Measurements from ENCODE around the gene SLC39A1. TPM values are rescaled to one million over a fixed set of nuclear protein-coding genes. Genes with fewer than 3 reads are reported as not detected.

The SLC39A1 gene
- total and polyA plus RNA-seq, 9 of the 15 experiments (the other 6 are each of a cell fraction or from before 2014, with no cell fraction given), result 9.9 to 81.1 (median 62.7) TPM

DNA sequence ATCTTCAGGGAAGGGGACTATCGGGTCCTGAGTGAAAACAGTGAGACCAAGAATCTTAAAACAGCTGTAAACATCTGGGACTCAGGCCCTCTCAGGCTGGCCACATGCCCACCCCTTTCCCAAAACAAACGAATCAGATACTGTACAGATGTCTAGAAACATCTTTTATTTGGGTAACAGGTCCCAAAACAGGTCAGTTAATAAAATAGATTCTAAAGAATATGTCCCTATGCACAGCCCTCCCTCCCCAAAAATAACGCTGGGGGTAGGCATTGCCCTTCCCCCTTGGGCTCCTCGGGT, 4.4 kb downstream of the SLC39A1 start:
- intact Hi-C loops (cut with micrococcal nuclease), result no loop called here
- Histone ChIP-seq H3K27me3 (ENCODE audit: control insufficient read depth in 2 of 2, insufficient read depth in 2 of 2, low read length in 2 of 2) (no peaks in the 10 kb centered on the region), H3K27ac (ENCODE audit: extremely low read depth, low read depth, low read length) (peak overlapping the region; percentile 55), H3K79me2 (ENCODE audit: control insufficient read depth, insufficient read depth, low read length) (peaks cover 65% of the 10 kb centered on the region), H4K20me1 (replicated peaks; ENCODE audit: control insufficient read depth, insufficient read depth, low read length) (peaks cover 9% of the 10 kb centered on the region; the same call in 1 of the 2 replicates), H2AFZ (ENCODE audit: low read depth, low read length) (peak overlapping the region; percentile 64), H3K9me3 (replicated peaks; ENCODE audit: control insufficient read depth, insufficient read depth, low read depth, low read length) (no peaks in the 10 kb centered on the region), H3K9ac (ENCODE audit: insufficient read depth in 1 of 2, low read depth in 2 of 2, low read length in 2 of 2) (peak overlapping the region; percentile 45 to 80; a peak in 3 of 4 replicates), H3K4me1 (replicated peaks in 1 of 2; ENCODE audit: control insufficient read depth in 2 of 2, insufficient read depth in 2 of 2, low read length in 2 of 2) (peaks cover 29 to 30% of the 10 kb centered on the region in 2 experiments), H3K4me3 (peak overlapping the region; percentile 94), H3K9me1 (ENCODE audit: control insufficient read depth, insufficient read depth, low read length) (no peaks in the 10 kb centered on the region), H3K36me3 (ENCODE audit: control insufficient read depth, insufficient read depth, low read length) (peaks cover 35% of the 10 kb centered on the region; the same call in 2 of the 3 replicates), H3K4me2 (ENCODE audit: insufficient read depth, low read length) (peak overlapping the region; percentile 82)
- TF ChIP-seq SIN3B (IDR thresholded peaks at IDR 0.05; ENCODE audit: low read depth) (no peak), ZKSCAN1 (IDR thresholded peaks at IDR 0.05; ENCODE audit: low read depth, low read length) (no peak), DACH1 (IDR thresholded peaks at IDR 0.05; ENCODE audit: partially characterized antibody) (peak; percentile 45), RNF2 (IDR thresholded peaks at IDR 0.05) (no peak), CCAR2 (IDR thresholded peaks at IDR 0.05; ENCODE audit: low read depth, low read length) (no peak), RB1 (IDR thresholded peaks at IDR 0.05; ENCODE audit: low read depth) (no peak), FOXJ2 (tag; IDR thresholded peaks at IDR 0.05) (peak; percentile 61), MYBL2 (IDR thresholded peaks at IDR 0.05; ENCODE audit: low read depth) (no peak), MYBL2 (CRISPR knock-in tag; IDR thresholded peaks at IDR 0.05; ENCODE audit: borderline replicate concordance) (no peak), NR2C2 (CRISPR knock-in tag; IDR thresholded peaks at IDR 0.05) (no peak), NR2C2 (tag; IDR thresholded peaks at IDR 0.05) (0 out of 2 replicates have a peak, but pooled peaks have one; percentile 61), STAG1 (CRISPR knock-in tag; IDR thresholded peaks at IDR 0.05; ENCODE audit: borderline replicate concordance) (no peak), PCBP2 (IDR thresholded peaks at IDR 0.05; ENCODE audit: low read depth, low read length, poor library complexity, severe bottlenecking) (no peak), MEIS2 (IDR thresholded peaks at IDR 0.05; ENCODE audit: partially characterized antibody) (no peak), ARNT (IDR thresholded peaks at IDR 0.05) (0 out of 4 replicates have a peak, but pooled peaks of 1 of the 2 experiments have one; percentile 21)
- TF ChIP-seq, protein P1, sequence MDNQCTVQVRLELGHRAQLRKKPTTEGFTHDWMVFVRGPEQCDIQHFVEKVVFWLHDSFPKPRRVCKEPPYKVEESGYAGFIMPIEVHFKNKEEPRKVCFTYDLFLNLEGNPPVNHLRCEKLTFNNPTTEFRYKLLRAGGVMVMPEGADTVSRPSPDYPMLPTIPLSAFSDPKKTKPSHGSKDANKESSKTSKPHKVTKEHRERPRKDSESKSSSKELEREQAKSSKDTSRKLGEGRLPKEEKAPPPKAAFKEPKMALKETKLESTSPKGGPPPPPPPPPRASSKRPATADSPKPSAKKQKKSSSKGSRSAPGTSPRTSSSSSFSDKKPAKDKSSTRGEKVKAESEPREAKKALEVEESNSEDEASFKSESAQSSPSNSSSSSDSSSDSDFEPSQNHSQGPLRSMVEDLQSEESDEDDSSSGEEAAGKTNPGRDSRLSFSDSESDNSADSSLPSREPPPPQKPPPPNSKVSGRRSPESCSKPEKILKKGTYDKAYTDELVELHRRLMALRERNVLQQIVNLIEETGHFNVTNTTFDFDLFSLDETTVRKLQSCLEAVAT (IDR thresholded peaks at IDR 0.05), result peak in 1 of 2 experiments; percentile 29; a peak in 1 of 4 replicates
- TF ChIP-seq, protein P2, sequence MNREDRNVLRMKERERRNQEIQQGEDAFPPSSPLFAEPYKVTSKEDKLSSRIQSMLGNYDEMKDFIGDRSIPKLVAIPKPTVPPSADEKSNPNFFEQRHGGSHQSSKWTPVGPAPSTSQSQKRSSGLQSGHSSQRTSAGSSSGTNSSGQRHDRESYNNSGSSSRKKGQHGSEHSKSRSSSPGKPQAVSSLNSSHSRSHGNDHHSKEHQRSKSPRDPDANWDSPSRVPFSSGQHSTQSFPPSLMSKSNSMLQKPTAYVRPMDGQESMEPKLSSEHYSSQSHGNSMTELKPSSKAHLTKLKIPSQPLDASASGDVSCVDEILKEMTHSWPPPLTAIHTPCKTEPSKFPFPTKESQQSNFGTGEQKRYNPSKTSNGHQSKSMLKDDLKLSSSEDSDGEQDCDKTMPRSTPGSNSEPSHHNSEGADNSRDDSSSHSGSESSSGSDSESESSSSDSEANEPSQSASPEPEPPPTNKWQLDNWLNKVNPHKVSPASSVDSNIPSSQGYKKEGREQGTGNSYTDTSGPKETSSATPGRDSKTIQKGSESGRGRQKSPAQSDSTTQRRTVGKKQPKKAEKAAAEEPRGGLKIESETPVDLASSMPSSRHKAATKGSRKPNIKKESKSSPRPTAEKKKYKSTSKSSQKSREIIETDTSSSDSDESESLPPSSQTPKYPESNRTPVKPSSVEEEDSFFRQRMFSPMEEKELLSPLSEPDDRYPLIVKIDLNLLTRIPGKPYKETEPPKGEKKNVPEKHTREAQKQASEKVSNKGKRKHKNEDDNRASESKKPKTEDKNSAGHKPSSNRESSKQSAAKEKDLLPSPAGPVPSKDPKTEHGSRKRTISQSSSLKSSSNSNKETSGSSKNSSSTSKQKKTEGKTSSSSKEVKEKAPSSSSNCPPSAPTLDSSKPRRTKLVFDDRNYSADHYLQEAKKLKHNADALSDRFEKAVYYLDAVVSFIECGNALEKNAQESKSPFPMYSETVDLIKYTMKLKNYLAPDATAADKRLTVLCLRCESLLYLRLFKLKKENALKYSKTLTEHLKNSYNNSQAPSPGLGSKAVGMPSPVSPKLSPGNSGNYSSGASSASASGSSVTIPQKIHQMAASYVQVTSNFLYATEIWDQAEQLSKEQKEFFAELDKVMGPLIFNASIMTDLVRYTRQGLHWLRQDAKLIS (CRISPR knock-in tag; IDR thresholded peaks at IDR 0.05), result 0 out of 2 replicates have a peak, but pooled peaks have one; percentile 1
- TF ChIP-seq, protein P3, sequence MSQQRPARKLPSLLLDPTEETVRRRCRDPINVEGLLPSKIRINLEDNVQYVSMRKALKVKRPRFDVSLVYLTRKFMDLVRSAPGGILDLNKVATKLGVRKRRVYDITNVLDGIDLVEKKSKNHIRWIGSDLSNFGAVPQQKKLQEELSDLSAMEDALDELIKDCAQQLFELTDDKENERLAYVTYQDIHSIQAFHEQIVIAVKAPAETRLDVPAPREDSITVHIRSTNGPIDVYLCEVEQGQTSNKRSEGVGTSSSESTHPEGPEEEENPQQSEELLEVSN (IDR thresholded peaks at IDR 0.05; ENCODE audit: borderline replicate concordance in 1 of 2, extremely low read depth in 1 of 2, insufficient read depth in 1 of 2, insufficient read length in 1 of 2, low read depth in 1 of 2, low read length in 1 of 2, poor library complexity in 1 of 2, severe bottlenecking in 1 of 2), result no peak
- CTCF ChIA-PET (ENCODE audit: low intra/inter-chr PET ratio), result no interaction called here
- no peak for DNase-seq (ENCODE audit: extremely low read depth in 1 of 4, low spot score in 3 of 4)
- ATAC-seq, result no peak
- WGBS (ENCODE audit: insufficient coverage, low coverage, missing lambda C conversion rate), result 26% methylated on average over 4 of the region's 4 CpGs
- POLR2A ChIA-PET, result interaction anchor here (0.6 to 4.9 kb wide), 9 partner anchors 8 to 657 kb away, joined by 3 to 39 read pairs (median 8); partner anchors contain the start of genes CREB3L4, DENND4B, GATAD2B and RPS27
- no TSS peak for BruUV-seq (replicated peaks)
- FAIRE-seq, result no peak
- in situ Hi-C loops (cut with MboI), result no loop called here
